TTC549 (cell line): ENCODE data around the gene INO80E.
A peak's percentile ranks its signal among the peaks of the same experiment; 100 is the strongest.
"Not testable (repeated sequence)": the region's sequence is repeated elsewhere in the genome, so short reads cannot be mapped to it uniquely, and the experiment has no call there.

Experiments
- FAIRE-seq: peaks from 2 replicates; lab custom pipeline; 2012; peaks lifted over from hg19 to GRCh38; lab: Jason Lieb, UNC

INO80E gene

DNA sequence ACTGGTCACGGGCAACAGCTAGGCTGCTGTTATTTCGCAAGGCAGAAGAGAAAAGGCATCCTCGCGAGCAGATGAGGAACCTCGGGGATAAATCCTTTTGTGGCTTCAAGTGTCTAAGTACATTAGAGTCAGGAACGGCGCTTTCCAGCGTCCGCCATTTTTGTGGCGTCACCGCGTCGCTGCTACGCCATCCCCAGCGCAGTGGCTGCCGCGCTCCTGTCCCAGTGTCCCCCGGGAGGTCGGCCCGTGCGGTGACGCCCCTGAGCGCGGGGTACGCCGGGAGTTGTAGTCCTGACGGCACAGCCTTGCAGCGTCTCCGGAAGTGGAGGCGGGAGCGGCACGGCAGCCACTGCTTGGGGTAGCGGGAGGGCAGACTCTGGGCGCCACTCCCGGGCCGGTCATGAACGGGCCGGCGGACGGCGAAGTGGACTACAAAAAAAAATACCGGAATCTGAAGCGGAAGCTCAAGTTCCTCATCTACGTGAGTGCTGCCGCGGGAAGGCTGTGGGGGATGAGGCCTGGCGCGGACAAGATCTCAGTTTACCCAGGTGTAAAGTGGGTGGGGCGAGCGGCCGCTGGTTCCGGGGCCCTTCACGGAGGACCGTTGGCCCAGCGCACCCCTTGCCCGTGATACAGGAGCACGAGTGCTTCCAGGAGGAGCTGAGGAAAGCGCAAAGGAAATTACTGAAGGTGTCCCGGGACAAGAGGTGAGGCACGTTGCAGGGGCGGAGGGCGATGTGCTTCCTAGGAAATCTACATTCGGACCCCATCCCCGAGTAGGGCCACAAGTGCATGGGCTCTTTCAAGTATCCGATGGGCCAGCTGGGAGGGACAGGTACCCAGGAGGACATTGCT lies at the start of gene INO80E:
Gene INO80E (plus strand): TSS at position 331 of the 855 bp plus-strand sequence. CDS start 70 bp downstream, at position 401.
- peak; percentile 28 for FAIRE-seq

- FAIRE-seq, result no peak
Observed at GRCh38 chr16:29947897-29948296, 48.1 kb upstream of the INO80E start.

DNA sequence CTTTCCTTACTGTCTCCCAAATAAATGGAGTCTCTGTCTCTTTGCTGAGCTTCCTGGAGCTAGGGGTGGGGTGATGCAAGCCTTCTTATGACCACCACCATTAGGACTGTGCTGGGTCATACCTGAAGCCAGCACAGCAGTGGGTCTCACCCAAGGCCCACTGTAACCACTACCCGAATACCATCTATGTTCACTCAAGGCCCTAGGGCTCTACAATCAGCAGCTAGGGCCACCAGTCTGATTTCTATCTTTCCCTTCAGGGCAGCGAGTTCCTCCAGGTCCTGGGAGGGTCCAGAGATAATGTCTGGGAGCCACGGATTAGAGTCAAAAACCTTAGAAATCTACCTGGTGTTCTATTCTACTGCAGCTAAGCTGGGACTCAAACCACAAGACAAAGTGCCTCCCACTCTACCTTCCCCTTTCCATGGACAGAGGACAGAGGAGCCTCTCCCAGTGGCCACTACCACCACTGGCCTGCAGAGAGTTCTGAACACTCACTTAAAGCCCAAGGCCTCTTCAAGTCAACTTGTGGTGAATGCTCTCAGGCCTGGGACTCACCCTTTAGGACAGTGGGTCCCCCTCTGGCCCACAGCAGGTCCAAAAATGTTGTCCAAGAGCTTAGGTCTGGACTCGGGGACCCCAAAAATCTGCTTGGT lies 45.1 kb upstream of the INO80E start:
- FAIRE-seq, result no peak

DNA sequence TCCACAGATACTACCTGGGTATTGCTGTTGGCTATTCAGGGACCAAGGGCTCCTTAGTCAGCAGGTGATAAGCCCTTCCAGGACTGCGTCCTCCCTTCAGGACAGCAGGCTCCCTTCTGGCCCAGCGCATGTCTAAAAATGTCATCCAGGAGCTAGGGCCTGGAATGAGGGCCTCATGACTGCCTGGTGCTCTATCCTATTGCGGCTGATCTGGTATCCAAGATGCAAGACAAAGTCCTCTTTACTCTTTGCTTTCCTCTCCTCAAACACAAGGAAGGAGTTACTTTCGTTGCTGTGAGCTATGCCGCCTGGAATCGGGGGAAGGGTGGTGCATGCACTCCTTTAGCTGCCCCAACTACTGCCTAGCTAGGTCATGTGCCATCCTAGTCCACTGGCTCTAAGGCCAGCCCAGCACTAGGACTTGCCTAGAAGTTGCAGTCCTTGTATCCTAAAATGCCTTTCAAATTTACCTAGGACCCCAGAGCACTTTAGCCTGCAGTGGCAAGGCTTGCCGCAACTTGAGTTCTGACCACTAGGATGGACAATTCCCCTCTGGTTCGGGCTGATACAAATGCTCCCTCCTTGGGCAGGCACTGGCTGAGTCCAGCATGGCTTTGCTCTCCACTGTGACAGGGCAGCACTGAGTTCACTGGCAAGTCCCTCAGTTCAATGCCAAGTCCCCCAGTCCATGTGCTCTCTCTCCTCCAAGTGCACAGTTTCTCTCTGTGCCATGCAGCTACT lies 44.2 kb upstream of the INO80E start:
- FAIRE-seq, result no peak

DNA sequence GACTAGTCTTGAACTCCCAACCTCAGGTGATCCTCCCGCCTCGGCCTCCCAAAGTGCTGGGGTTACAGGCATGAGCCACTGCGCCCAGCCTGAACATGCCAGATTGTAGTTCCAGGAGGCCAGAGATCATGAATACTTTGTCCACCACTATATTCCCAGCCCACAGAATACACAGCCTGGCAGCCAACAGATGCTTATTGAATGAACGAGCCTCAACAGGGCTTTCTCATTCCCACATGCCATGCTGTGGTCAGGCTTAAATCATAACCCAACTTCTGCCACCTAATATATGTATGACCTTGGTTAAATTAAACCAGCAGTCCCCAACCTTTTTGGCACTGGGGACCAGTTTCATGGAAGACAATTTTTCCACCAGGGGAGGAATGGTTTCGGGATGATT lies 37.3 kb upstream of the INO80E start:
- no peak for FAIRE-seq

DNA sequence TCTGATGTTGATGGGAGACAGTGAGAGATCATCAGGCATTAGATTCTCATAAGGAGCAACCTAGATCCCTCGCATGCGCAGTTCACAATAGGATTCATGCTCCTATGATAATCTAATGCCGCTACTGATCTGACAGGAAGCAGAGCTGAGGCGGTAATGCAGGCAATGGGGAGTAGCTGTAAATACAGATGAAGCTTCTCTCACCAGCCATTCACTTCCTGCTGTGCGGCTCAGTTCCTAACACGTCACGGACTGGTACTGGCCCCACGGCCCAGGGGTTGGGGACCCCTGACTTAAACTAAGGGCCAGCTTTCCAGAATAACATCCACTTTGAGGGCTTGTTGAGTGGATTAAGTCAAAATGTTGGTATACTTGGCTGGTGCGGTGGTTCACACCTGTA lies 36.7 kb upstream of the INO80E start:
- no peak for FAIRE-seq

- not testable (repeated sequence) for FAIRE-seq
Observed at GRCh38 chr16:29959821-29960220, 36.2 kb upstream of the INO80E start.

- no peak for FAIRE-seq
Observed at GRCh38 chr16:29961127-29961478, 34.9 kb upstream of the INO80E start.

DNA sequence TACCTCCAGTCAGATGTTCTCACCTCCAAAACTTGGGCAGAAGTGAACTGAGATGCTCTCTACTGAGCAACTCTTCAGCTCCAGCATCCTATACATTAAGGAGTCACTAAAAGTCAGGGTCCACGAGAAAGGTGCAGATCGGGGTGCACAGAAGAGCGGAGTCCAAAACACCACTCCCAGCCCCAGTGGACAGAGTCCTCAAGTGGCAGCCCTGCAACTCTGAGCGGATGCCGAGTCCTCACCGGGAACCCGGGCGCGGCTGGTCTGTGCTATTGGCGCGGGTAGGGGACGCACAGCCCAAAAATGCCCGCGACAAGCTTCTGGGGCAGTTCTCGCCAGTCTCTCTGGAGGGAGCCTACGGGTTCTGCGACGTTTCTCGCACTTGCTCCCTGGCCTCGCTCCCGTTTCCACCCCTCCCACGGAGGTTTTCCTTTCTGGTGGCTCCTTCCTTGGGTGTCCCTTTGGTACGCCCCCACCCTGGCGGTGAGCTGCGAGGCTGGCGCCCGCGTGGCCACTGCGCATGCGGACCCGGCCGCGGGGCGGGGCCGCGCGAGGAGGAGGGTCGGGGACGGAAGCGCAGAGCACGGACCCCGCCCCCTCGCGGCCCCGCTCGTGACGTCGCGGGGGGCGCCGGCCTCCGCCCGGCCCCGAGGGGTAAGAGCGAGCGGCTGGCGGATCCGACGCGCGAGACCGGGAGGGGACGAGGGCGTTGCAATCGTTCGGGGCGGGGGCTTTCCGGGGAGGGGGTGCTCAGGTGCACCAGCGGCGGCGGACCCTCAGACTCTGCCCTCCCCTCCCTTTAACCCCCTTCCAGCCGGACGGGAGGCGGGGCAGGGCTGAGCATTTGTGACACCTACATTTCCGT lies 34.3 kb upstream of the INO80E start, which contains the start of gene TMEM219:
Gene TMEM219 (plus strand): TSS at position 601 of the 865 bp plus-strand sequence. CDS start 1,065 bp downstream, outside the sequence.
- no peak for FAIRE-seq

DNA sequence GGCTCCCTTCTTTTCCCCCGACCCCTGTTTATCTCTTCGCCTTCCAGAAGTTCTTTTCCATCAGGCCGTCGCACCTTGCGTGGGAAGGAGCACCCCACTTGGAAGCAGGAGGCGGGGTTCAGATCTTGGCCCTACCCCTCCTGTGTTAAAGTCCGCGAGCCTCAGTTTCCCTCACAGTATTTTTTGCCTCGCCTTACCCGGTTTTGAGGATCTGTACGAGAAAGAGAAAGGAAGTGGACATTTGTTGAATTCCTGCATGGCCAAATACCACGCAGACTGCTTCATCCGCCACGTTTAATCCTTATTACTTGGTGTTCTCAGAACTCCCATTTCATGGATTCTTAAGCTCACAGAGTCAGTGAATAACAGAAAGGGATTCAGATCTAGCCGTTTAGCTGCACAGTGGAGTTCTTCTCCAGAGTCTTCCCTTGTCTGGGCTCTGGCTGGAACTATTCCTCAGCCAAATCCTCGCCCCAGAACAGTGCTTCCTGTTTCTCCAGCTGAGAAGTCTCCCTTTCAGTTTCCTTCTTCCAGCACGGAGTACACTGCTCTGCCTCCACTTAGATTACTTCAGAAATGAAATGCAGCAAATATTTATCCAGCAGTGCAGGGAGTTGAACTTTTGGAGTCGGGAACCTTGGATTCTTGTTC lies 33.6 kb upstream of the INO80E start:
- no peak for FAIRE-seq

- no peak for FAIRE-seq
Observed at GRCh38 chr16:29963021-29963743, 32.9 kb upstream of the INO80E start.

DNA sequence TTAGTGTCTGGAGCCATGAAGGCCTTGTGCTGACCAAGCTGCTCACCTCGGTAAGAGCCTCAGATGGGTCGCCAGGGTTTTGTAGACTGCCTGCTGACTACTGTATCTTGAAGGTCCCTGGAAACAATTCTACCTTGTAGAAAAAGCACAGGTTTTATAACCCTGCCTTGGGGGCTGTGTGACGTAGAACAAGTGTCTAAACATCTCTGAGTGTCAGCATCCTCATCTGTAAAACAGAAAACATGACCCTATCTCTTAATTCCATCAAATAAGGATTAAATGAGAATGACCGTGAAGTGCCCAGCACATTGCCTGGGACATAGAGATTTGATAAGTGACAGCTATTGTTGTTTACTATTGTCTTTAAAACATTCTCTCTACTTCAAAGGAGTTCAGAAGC lies 27.8 kb upstream of the INO80E start:
- FAIRE-seq, result no peak

GRCh38 chr16:29971304-29971703 lies 24.7 kb upstream of the INO80E start:
- no peak for FAIRE-seq

DNA sequence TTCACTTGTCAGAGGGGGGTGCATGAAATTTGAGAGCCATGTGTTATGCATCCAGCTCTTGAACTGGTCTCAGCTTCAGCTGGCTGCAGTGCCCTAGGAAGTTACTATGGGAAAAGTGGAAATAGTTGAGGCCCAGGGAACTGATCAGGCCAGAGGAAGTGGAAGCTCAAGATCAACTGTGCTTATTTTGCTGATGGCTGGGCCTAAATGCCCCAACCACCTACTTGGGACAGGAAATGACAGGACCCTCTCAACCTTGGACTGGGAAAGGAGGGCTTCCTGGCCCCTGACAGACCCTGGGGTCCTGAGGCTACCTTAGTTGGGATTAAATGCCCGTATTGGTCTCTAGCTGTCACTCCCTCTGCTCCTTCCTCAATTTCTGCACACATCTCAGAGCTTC lies 23.5 kb upstream of the INO80E start:
- no peak for FAIRE-seq

DNA sequence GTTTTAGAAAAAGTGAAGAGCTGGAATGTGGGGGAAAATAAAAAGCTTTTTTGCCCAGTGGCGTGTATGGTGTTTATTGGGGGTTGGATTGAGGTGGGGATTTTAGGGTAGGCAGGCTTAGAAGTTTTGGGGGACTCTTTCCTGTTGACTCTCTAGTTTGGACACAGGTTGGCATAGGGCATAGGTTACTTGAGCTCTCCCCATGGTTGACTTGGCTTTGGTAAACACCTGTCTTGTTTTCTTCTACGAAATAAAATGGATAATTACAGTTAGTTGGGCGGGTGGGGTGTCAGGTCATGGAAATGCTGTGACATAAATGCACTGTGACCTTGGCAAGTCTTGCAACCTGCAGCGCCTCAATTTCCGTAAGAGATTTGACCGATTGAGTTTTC lies 23.1 kb upstream of the INO80E start:
- no peak for FAIRE-seq

DNA sequence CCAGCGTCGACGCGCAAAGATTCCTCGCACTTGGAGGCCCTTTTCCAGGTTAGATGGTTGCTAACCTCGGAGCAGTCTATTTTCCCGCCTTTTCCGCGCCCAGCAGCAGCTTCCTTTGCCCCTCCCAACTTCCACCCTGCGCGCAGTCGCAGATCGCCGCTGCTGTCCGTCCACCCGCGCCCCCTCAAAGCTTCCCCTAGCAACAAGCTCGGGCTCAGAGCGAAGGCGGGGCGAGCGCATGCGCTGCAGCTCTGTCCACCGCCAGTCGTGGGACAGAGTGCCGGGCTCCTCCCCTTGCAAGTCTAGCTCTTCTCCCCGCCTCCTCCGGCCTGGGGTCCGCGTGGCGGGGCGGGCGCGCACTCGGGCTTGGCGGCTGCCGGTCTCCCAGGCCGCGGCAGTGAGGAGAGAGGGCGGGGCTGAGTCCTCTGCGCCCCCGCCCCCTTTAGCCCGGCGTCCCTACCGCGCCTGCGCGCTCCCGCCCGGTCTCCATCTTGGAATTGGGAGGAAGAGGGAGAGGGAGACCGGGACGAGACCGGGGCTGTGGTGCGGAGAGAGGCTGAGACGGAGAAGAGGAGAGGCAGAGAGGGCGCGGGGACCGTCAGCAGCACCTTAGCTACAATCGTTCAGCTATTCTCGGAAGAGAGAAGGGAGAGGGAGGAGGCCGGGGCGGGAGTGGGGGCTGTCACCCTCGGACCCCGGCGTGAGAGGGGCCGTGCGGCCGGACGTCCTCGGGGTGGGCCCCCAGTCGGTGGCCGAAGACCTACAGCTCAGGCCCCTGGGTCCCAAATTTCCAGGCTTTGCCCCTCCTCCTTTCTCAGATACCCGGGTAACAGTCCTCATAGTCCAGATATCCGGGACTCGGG lies 22.4 kb upstream of the INO80E start, which contains the start of gene TAOK2:
Gene TAOK2 (plus strand): TSS at position 485 of the 863 bp plus-strand sequence. CDS start 3,905 bp downstream, outside the sequence.
- peak; percentile 32 for FAIRE-seq

DNA sequence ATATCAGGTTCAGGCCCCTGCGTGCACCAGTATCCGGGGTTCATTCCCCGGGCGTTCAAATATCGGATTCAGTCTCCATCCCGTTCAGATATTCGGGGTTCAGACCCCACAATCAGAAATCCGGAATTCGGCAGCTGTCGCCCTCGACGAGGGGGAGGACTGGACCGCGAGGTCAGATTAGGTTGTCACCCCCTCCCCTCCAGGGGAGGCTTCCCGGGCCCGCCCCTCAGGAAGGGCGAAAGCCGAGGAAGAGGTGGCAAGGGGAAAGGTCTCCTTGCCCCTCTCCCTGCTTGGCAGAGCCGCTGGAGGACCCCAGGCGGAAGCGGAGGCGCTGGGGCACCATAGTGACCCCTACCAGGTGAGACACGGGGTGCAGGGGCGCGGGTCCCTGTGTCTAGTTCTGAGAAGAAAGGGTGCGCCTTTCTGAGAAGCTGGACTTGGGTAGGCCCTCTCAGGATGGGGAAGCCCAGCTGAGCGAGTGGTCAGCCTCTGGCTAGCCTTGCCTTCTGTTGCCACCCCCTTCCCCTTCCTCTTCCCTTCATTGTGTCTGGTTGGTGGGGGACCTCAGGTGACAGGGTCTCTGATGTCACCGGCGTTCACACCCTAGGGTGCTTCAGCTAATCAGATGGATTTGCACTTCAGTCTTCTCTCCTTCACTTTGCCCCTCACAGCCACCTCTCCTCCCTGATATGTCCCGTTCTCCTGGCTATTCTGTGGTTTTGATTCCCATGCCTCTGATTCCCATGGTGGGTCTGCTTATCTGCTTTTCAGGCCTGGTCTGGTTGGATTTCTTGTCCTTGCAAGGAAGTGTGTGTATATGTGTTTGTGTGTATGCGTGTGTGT lies 21.5 kb upstream of the INO80E start:
- FAIRE-seq, result no peak

GRCh38 chr16:29975134-29975538 lies 20.9 kb upstream of the INO80E start:
- no peak for FAIRE-seq
